Esophagus squamous epithelium (tissue), 4 donors: ENCODE data around the gene CAND1.

Experiments
- CTCF ChIP-seq, 6 experiments: fragments of 450-650 bp in 4 of 6; fragments of 200-600 bp in 2 of 6; sonication (generic) in 2 of 6; IDR thresholded peaks; one replicate each; pipeline ENCODE4 v1.5.1; 2016 to 2019; ENCODE audit warnings: antibody characterized with exemption in 6 of 6, mild to moderate bottlenecking in 4 of 6, moderate library complexity in 4 of 6
- POLR2A ChIP-seq, 4 donors: fragments of 450-650 bp; IDR thresholded peaks; one replicate each; pipeline ENCODE4 v1.6.1; 2017; ENCODE audit warnings: antibody characterized with exemption in 4 of 4, mild to moderate bottlenecking in 4 of 4, moderate library complexity in 3 of 4

DNA sequence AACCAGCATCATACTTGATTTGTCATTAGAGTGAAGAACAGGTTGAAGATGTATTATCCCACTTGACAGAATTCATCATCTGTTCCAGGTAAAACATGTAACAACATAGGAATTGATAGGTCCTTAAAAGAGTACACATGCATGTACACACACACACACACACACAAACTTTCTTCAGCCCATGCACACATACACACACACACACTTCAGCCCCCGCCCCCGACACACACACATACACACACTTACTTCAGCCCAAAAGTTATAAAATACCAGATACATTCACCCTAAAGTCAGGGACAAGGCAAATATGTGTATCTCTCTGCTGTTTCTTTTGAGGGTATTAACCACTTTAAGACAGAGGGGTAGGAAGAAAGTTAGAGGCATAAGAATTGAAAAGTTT, 15.4 kb downstream of the CAND1 start:
- TF ChIP-seq CTCF (IDR thresholded peaks at IDR 0.05) (no peak), POLR2A (IDR thresholded peaks at IDR 0.05) (no peak)
